ENCODE results near the gene CAMK2A.

The CAMK2A gene

DNA sequence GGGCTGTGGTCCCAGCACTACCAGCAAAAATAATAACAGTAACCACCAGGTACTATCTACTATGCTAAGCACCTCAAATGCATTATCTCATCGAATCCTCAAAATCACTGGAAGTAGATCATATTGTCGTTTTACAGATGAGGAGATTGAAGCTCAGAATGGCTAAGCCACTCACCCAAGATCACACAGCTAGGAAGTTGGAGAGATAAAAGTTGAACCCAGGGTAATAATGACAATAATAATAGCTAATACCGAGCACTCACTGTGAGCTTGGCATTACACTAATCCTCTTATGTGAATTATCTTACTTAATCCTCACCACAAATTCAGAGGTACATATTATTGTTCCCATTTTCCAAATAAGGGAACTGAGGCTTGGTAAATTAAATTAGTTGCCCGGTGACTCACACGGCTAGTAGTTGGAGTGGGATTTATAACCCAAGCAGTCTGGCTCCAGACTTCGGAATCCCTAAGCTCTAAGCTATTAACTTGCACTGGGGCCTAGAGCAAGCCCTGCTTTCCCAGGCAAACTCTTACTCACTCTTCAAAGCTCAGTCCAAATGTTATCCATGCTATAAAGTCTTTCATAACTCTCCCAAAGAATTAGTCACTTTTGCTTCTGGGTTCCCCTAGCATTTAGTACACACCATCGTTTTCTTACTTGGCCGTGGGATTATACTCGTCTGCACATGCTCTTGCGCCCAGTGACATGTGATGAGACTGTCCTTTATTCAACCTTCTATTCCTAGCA is 9.3 kb upstream of the CAMK2A start:
- no peak for DNase-seq

DNA sequence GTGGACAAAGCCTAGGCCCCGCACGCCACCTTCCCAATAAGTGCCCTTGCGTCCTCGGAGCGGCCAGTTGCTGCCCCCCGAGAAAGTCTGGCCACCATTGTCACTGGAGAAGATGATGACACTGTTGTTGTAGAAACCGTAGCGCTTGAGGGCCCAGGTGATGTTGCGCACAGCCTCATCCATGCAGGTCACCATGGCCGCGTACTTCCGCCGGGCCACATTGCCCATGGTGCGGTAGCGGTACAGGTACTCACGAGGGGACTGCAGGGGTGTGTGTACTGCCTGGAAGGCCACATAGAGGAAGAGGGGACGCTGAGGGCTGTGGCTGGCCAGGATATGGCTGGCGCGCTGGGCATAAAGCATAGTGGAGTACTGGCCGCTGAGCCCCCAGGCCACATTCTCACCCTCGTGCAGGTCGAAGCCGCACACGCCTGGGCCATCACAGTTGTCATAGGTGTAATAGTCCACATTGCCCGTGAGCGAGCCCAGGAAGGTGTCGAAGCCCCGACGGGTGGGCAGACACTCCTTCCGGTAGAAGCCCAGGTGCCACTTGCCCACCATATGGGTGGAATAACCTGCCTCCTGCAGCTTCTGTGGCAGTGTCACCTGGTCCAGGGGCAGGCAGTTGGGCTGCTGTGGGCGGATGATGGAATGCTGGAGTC is 8.5 kb upstream of the CAMK2A start:
- DNase-seq: no peak

DNA sequence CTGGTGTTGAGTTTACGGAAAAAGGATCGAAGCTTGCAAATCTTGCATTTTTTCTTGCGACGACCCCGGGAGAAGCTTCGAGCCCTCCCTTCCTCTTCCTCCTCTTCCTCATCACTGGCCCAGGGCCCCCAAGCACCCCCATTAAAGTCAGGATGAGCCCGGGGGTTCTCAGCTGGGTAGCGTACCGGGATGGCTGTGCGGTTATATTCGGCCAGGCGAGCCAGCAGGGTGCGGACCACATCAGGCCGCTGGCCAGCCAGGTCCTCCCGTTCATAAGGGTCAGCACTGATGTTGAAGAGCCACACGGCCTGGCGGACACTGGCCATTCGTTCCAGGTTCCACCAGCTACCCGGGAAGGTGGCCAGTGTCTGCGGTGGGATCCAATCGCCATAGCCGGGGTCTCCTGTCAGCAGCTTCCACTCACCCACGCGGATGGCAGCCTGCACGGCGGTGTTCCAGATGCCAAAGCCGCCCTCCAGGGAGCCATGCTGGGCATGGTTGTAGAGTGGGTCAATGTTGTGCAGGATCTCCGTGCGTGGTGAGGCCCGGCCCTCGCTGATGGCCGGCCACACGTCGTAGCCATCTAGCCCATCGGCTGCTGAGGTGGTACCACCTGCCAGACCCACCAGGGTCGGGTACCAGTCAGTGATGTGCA is 7.8 kb upstream of the CAMK2A start:
- DNase-seq: no peak

DNA sequence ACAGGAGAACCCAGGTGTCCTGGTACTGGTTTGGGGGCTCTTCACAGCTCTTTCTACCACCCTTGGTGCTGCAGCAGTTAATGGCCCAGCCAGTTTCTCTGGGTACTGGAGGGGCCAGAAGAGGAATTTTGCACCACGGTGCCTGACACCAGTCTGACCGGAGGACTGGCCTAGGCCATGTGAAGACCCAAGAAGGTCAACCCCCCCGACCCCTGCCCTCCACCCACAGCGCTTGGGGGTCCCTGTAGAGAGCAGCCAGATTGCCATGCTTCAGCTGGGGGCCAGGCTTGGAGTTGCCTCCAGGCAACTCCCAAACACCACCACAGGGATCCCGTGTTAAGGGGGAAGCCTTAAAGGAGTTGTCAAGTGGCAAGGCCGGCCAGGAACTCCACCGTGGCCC is 6.9 kb upstream of the CAMK2A start:
- no peak for DNase-seq

DNA sequence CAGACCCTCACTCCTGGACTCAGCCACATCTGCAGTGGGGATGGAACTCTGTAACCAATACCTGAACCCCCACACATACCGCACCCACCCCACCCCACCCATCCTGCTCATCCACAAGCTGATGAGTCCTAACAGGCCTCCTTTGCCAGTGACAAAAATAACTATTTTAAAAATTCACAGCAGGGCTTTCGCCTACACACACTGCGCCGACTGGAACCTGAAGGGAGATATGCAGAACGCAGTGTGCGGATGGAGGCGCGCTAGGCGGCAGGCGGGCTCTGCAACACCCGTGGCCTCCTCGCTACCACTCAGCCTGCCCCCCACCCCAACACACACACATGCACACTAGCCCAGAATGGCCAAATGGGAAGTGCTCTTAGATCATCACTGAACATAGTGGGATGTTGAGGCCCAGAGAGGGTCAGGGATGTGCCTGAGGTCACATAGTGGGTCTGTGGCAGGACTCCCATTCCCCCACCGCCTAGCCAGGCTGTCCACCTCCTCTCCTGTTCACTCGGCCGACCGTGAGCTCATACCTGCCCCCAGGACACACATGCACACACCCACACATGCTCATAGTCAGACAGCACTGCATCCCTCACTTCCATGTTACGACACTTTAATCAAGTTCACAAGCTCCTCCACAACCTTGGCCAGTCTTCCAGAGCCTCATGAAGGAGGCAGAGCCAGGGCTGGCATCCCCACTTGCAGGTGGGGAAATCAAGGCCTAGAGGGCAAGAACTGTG is 6.3 kb upstream of the CAMK2A start:
- no peak for DNase-seq

DNA sequence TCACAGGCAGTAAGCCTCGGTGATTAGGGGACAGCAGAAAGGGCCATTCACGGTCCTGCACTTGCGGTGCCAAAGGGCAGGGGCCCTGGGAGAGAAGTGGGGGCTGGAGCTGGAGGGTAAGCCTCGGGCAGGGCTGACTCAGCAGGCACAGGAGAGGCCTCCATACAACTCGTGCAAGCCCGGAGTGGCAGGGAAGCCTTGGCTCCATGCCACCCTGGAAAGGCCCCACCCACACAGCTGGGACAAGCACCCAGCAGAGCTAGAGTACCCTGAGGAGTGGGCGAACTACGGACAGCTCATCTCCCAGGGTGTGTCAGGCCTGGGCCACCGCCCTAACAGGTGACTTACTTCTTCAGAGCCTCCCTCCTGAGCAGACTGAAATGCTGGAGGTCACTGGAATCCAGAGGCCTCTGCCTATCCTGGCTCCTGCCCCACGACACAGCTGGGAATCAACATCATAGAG is 5.6 kb upstream of the CAMK2A start:
- DNase-seq: peak; percentile 26

DNA sequence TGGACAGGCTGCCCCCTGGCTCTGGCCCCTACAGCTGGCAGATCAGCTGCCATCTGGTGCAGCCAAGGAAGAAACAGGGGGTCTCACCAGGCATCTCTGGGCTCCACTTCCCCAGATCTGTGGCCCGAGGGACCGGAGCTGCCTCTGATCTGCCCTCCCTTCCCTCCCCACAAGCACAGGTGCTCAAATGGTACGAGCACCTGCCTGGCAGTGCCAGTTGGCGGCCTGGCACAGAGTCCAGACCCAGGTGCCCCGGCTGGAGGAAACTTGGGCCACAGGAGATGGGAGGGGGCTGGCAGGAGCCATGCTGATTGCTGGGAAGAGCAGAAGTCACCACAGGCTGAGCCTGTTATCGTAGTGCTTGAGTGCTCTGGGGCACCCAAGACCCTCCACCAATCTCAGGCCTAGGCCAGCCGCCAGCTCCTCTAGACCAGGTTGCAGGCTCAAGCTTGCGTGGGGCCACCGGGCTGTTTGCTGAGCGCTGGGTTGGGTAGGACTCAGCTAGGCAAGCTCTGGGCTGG is 5.0 kb upstream of the CAMK2A start:
- DNase-seq: no peak

DNA sequence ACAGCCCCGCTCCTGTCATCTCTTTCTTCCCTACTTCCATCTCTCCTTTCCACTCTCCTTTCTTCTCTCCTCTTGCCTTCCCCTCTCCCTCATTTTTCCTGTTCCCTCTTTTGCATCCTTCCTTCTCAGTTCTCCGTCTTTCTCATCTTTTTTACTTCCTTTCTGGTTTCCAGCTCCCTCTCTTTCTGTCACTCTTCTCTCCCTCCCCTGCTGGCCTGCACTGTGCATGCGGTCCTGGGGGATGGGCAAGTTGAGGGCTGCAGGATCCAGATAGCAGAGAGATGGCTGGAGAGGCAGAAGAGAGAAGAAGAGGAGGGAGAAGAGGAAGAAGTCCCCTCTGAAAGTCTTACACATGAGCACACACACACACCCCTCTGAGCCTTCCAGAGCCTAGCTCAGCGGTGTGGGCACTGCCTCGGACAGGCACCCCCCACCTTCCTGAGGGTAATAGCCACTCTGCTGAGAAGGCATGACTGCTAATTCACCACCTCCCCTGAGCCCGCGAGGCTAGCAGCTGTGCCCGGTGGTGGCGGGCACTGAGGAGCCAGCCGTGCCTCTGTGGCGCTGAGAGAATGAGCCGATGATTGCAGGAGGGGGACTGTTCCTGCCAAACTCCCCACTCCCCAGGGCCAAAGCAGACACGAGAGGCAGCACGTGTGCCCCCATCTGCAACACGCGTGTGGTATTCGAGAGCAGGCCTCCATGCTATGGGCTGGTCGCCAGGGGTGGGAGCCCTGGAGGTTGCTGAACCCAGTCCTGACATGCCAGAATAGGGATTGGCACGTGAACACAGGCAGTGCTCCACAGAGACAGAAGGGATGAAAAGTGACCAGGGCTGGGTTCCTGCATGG is 3.7 kb upstream of the CAMK2A start:
- no peak for DNase-seq

DNA sequence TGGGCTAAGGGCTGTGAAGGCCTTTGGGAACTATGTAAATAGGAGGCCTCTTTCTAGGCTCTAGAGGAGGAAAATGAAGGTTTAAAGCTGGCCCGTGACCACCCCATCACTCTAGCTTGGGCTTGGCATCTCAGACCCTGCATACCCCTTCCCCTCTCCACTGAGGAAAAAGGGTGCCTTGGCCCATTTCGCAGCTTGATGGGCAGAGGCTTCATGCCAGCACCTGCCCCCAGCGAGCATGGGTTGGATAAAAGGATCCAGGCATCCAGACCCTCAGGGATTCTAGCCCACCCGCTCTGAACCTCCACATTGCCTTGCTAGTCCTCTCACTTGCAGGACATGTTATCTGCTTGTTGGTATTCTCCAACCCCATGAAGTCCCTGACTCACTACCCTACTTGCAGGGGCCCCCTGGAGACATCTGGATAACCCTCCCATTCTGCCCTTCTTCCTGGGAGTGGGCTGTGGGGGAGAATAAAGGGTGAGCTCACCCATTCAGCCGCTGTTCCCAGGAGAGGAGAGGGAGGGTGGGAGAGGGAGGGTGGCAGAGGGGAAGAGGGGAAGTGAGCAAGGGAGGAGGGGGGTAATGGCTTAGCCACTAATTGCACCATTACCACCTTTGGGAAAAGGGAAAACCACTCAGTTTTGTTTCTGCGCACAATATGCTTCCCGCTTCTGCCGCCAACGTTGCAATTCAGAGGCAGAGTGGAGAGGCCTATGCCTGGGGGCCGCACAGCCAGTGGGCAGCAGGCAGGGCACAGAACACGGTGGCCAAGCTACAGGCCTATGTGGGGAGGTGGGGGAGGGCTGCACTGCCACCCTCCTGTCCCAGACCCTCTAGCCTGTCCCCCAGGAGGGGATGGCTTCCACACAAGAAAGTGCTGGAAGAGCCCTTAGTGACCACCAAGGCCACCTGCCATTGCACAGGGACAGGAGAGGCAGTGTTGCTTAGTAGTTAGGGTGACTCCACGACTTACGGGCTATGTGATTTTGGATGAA is 2.1 kb upstream of the CAMK2A start:
- no peak for DNase-seq

DNA sequence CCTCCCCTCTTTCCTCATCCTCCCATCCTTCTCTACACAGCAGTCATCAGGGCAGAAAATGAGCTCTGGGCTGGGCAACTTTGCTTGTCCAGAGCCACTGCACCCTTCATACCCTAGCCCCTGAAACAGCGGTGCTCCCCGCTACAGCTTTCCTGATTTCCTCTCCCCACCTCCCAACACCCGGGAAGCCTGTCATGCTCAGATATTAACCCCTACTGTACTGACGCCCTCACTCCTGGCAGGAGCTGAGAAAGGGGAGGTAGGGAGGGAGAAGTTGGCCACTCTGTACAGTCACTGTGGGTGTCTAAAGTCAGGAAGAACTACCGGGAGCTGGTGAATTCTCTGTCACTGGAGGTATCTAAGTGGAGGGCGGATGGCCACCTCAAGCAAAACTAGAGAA is 782 bp downstream of the CAMK2A start:
- DNase-seq: no peak

DNA sequence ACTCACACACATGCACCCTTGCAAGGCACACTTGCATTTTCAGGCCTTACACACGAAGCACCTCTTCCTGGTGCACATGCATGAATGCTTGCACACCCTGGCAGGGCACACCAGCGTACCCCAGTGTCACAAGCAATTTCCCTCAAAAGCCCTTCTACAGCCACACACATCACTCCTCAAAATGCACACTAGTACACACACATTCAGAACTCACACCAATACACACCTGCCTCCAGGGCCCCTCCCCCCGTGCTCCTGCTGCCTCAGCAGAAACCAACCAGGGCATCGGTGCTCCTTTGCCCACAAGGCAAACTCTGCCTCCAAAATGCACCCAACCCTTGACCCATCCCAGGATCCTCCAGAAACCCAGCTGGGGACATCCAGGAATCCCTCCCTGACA is 1.2 kb downstream of the CAMK2A start:
- DNase-seq: no peak

DNA sequence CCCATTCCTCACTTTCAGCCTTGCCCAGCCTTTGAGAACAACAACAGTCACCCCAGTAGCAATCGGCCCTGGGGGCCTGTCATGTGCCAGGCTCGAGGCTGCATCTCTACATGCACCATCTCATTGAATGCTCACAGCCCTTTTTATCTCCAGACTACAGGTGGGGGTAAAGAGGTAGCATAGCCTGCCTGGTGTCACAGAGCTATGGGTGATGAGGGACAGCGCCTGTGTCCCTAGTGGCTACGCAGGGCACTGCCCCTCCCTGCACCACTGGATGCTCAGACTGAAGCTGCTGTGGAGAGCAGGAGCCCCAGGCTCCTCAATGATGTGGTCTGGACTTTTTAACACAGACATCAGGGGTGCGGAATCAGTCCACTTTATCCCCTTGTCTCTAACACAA is 2.8 kb downstream of the CAMK2A start:
- no peak for DNase-seq

DNA sequence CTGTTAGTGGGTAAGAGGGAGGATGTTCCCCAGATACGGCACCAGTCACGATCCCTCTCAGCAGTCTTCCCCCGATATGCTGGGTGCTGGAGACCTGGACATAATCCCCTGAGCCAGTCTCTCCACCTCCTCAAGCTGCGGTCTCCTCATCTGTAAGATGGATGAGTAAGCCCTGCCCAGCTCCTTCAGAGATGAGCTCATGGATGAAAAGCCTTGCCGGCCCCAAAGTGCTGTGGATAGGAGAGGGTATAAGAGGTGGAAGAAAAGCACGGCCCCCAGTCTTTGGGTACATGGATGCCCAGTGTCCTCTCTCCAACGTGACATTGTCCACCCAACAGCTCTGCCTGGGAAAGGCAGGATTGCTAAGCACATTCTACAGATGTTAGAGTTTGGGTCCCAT is 4.5 kb downstream of the CAMK2A start:
- no peak for DNase-seq

DNA sequence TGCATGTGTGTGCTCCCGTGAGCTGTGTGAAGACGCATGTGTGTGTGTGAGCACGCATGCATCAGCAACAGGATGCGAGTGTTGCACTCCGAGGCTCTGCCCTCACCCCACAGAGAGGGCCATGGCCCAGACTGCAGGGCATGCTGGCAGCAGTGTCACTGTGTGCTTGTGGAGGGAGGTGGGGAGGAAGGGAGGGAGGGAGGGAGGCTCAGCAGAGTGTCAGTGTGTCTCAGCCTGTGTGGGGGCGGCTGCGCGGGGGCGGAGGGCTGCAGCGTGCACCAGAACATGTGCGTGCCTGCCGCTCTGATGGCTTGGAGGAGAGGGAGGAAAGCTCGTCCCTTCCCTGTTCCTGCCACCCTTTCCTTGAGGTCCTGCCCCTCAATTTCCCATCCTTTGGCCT is 5.3 kb downstream of the CAMK2A start:
- no peak for DNase-seq

DNA sequence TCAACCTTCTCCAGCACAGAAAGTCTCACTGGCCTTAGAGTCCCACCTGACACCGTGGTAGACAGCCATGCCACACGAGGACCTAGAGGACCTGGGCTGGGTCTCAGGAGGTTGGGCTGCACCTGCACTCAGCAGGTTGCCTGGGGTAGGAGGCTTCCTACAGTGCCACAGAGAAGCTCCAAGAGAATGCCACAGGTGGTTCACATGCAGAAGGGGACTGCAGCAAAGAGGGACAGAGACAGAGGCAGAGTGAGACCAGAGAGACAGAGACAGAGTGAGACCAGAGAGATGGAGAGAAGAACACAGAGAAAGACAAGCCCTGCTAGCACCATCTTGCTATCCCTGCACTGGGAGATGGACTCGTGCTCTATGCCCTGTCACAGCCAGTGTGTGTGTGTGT is 5.7 kb downstream of the CAMK2A start:
- DNase-seq: no peak

DNA sequence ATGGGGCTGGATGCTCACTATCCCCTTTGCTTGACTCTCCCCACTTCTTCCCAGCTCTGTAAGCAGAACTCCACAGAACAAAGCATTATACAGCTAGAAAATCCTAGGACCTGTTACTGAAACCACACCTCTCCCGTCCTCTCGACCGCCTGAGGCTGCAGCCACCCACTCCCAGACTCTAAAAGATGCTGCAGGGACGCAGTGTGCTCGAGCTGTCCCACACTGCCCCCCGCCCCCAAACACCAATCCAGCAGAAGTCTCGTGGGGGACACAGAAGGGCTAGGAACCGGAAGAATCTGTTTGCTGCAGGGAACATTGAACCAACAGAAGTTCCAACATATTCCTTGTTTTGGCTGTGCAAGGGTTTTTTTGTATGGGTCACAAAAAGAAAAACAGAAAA is 7.6 kb downstream of the CAMK2A start:
- no peak for DNase-seq

DNA sequence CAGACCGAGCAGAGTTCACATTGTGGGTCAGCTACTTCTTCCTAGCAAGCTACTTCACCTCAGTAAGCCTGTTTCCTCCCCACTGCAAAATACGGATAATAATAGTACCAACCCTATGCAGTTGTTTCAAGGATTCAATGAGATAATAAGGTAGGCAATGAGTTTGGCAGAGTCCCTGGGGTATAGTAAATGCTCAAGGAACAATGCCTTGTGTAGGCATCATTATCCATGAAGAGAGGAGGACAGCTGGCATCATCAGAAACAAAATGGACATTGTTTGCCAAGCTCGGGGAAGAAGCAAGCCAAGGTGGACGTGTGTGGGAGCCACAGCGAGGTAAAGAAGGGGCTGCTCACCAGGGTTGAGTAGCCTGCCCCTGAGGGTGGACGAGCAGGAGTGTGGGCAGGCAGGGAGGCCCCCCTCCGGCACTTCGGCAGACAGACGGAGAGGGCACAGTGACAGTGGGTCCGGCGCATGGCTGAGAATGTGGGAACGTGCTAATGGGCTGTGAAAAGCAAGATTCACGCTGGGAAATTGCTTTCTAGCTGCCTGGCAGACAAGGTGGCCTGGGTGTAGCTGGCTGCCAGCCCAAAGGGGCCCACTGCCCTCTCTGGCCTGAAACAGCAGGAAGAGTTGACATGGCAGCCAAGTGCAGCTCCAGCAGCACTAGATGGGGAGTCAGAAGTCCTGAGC is 10.1 kb downstream of the CAMK2A start:
- no peak for DNase-seq

DNA sequence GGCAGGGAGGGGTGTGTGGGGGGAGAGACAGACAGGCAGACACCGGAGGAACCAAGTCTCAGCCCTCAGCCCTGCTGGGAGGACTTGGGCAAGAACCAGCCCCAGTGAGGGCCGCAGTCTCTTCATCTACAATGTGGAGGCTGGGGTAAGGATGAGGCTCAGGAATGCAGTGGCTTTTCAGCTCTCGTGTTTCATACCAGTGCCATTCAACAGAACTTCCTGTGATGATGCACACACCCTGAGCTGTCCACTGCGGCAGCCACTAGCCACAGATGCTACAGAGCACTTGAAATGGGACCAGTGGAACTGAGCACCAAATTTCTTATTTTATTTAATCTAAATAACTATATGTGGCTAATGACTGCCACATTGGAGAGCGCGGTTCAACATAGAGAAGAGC is 10.7 kb downstream of the CAMK2A start:
- no peak for DNase-seq

DNA sequence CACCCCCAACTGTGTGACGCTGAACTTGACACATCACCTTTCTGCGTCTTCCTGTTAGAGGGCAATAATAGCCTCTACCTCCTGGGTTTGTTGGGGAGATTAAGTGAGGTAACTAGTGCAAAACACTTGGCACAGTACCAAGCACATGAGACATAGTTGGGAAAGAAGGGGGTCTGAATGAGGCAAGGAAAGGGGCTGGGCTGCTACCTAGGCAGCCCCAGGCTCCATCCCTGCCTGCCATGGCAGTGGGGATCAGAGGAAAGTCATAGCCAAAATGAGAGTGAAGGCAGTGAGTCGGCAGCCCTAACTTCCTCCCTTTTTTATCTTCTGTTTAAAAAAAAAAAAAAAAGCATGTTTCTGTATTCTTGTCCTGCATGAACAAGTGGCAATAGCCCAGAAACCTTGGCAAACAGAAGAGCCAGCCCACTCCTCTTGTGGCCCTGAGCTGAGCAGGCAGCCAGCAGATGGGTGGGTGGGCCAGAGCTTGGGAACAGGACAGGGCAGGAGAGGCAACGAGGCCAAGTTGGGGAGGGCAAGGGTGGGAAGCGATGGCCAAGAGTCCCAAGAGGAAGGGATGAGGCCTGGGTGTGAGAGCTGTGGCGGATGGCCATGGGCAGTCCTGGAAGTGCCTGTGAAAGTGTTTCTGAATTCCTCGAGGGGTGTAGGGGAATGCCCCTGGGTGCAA is 11.4 kb downstream of the CAMK2A start:
- no peak for DNase-seq

DNA sequence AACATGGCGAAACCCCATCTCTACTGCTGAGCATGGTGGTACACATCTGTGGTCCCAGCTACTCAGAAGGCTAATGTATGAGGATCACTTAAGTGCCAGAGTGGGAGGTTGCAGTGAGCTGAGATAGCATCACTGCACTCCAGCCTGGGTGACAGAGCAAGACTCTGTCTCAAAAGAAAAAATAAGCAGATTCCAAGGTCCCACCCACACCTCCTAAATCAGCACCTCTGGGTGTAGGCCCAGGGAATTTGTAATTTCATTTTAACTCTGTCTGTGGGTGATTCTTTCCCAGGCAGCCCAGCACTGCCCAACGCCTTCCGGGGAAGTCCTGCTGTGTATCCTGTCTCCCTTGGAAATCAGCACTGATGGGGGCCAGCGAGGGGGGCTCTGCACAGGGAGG is 12.5 kb downstream of the CAMK2A start:
- no peak for DNase-seq
